Panc1 (cell line): ENCODE data around the gene OR9Q1. TPM values are rescaled to one million over a fixed set of nuclear protein-coding genes. Genes with fewer than 3 reads are reported as not detected.

Experiments
- ATAC-seq: fragments of 200-7000 bp; cut with Tn5 transposase; 2 replicates; pipeline ENCODE4 v1.9.1; 2020; ENCODE audit warnings: mild to moderate bottlenecking, moderate library complexity
- BruUV-seq: library from RNA; stranded (reverse); fragments of 400-500 nt; replicated peaks from 2 replicates; lab custom pipeline; 2021; lab: Mats Ljungman, UMichigan
- CTCF ChIA-PET: fragments of 300-600 bp; sonication (Branson Sonifier 250); formaldehyde crosslinking; loops from one replicate; lab custom pipeline; 2022; ENCODE audit warnings: antibody characterized with exemption; lab: Charles Lee
- POLR2A ChIA-PET: fragments of 300-600 bp; sonication (Branson Sonifier 250); formaldehyde crosslinking; loops from one replicate; lab custom pipeline; 2022; ENCODE audit warnings: antibody characterized with exemption; lab: Charles Lee
- DNase-seq: peaks from one replicate; pipeline ENCODE4 v3.0.0-alpha.2; 2010; ENCODE audit warnings: low read depth, low spot score
- H3K27ac ChIP-seq: 2 replicates; pipeline ENCODE4 v1.5.1; 2011; ENCODE audit warnings: mild to moderate bottlenecking, low read length, inconsistent platforms
- H3K27me3 ChIP-seq: fragments of 200-500 bp; sonication (Bioruptor generic); 2 replicates; pipeline ENCODE4 v1.6.0; 2014; ENCODE audit warnings: low read length, inconsistent platforms; ENCODE audit not compliant: control insufficient read depth, insufficient read depth
- H3K36me3 ChIP-seq: fragments of 200-500 bp; sonication (Bioruptor generic); 2 replicates; pipeline ENCODE4 v1.5.1; 2014; ENCODE audit warnings: inconsistent platforms, mild to moderate bottlenecking, low read length, moderate library complexity; ENCODE audit not compliant: control insufficient read depth, insufficient read depth
- H3K4me1 ChIP-seq: 2 replicates; pipeline ENCODE4 v1.5.1; 2011; ENCODE audit warnings: inconsistent platforms, mild to moderate bottlenecking, low read length, moderate library complexity; ENCODE audit not compliant: control insufficient read depth, insufficient read depth
- H3K4me3 ChIP-seq, 2 experiments: 2 replicates each; pipeline ENCODE4 v1.5.1; 2011 to 2012; ENCODE audit warnings: low read depth in 2 of 2, low read length in 2 of 2, mild to moderate bottlenecking in 2 of 2, inconsistent platforms in 1 of 2, moderate library complexity in 1 of 2
- H3K9me3 ChIP-seq: fragments of 200-500 bp; sonication (Bioruptor generic); 2 replicates; pipeline ENCODE4 v1.5.1; 2014; ENCODE audit warnings: low read depth, mild to moderate bottlenecking, inconsistent platforms, low read length, moderate library complexity; ENCODE audit not compliant: control insufficient read depth, insufficient read depth
- CTCF ChIP-seq: fragments of 450-650 bp; IDR thresholded peaks from 2 replicates; pipeline ENCODE4 v1.5.1; 2017; ENCODE audit warnings: mild to moderate bottlenecking
- POLR2AphosphoS5 ChIP-seq: IDR thresholded peaks from 2 replicates; pipeline ENCODE4 v1.6.1; 2012; ENCODE audit warnings: mild to moderate bottlenecking, low read depth, low read length, moderate library complexity
- REST ChIP-seq, 2 experiments: IDR thresholded peaks; 2 replicates each; pipeline ENCODE4 v1.6.1; 2011 to 2012; ENCODE audit warnings: low read depth in 2 of 2, control low read depth in 1 of 2, low read length in 1 of 2, mild to moderate bottlenecking in 1 of 2, moderate library complexity in 1 of 2; ENCODE audit not compliant: insufficient read depth in 1 of 2
- SIN3A ChIP-seq: IDR thresholded peaks from 2 replicates; pipeline ENCODE4 v1.6.1; 2012; ENCODE audit warnings: low read depth, mild to moderate bottlenecking, low read length, moderate library complexity, borderline replicate concordance; ENCODE audit not compliant: insufficient read depth
- TCF7L2 ChIP-seq: IDR thresholded peaks from 2 replicates; pipeline ENCODE4 v1.6.1; 2011; ENCODE audit warnings: mild to moderate bottlenecking, low read depth, low read length, inconsistent platforms
- in situ Hi-C: cut with HindIII; loops from 2 replicates; pipeline ENCODE4 v1.10.0; 2016; ENCODE audit warnings: low sequenced_read_pairs, low pct_unique_long_range_greater_than_20kb
- intact Hi-C: fragments of 100-400 bp; cut with micrococcal nuclease; formaldehyde crosslinking; loops from one replicate; pipeline ENCODE4 v1.10.0; 2022; ENCODE audit not compliant: unreplicated experiment
- total RNA-seq: library from RNA; stranded (reverse); gene quantifications from one replicate; pipeline ENCODE4 v1.2.1, GENCODE V29; 2021; ENCODE audit not compliant: unreplicated experiment

The OR9Q1 gene
- total RNA-seq, 1 experiment from 2014 or later: not detected

DNA sequence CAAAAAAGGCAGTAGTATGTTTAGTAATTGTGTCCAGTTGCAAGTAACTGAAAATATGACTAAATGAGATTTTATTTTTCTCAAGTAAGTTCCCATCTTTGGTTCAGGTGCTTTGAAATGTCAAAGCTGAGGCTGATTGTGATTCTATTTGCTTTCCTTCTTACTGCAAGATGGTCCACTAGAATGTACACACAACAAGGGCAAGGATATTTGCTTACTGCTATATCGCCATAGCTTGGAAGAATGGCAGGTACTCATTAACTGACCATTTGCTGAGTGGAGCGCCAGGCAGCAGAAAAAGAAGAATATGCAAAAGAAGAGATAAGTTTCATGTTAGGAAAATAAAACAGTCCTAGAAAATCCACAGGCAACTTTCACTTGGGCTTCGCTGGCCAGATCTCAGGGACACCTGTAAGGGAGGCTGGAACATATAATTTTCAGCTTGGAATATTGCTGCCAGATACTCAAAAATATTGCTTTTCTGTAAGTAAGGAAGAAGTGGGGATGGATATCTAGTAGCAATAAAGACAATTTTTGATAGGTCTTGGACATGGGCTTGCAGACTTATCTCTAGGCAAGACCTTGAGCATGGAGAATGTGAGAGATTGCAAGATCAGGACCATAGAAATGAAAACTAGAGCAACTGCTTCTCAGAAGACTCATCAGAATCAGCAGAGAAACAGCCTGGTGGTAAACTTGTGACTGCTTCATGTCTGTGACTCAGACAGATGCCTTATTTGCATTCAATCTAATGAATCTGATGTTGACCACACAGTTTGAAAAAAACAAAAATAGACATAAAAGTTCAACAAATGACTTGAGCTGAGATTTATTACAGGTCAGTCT is 44.8 kb upstream of the OR9Q1 start:
- ChIA-PET CTCF (no interaction called here), POLR2A (no interaction called here)
- Histone ChIP-seq H3K9me3 (no peaks in the 10 kb centered on the region), H3K4me3 (no peak overlapping the region), H3K36me3 (no peaks in the 10 kb centered on the region), H3K27me3 (no peaks in the 10 kb centered on the region), H3K4me1 (no peaks in the 10 kb centered on the region), H3K27ac (no peak overlapping the region)
- DNase-seq (no peak), ATAC-seq (no peak)
- no peak for TF ChIP-seq SIN3A
- TF ChIP-seq POLR2AphosphoS5: no peak
- TF ChIP-seq TCF7L2: no peak
- no peak for TF ChIP-seq REST (IDR thresholded peaks at IDR 0.05; ENCODE audit: insufficient read depth in 1 of 2, low read depth in 2 of 2, low read length in 1 of 2)
- no peak for TF ChIP-seq CTCF
- in situ Hi-C loops (no loop called here), intact Hi-C loops (no loop called here)
- BruUV-seq: no TSS peak

- no TSS peak for BruUV-seq
- Histone ChIP-seq H3K4me3 (no peak overlapping the region), H3K27me3 (no peaks in the 10 kb centered on the region), H3K9me3 (no peaks in the 10 kb centered on the region), H3K4me1 (no peaks in the 10 kb centered on the region), H3K36me3 (no peaks in the 10 kb centered on the region), H3K27ac (no peak overlapping the region)
- no peak for ATAC-seq
- in situ Hi-C loops: no loop called here
- TF ChIP-seq CTCF: no peak
- ChIA-PET CTCF (no interaction called here), POLR2A (no interaction called here)
- DNase-seq: no peak
- intact Hi-C loops: no loop called here
Measured at GRCh38 chr11:57979532-57980079, 44.1 kb upstream of the OR9Q1 start.
